HL-60 (cell line): Measurements from ENCODE around the gene RYR2.

ENCODE experiments used
- GABPA ChIP-seq: IDR thresholded peaks from 2 replicates; pipeline ENCODE4 v1.6.1; 2012; ENCODE audit warnings: low read depth
- POLR2AphosphoS5 ChIP-seq: IDR thresholded peaks from 2 replicates; pipeline ENCODE4 v1.6.1; 2012; ENCODE audit warnings: low read depth
- REST ChIP-seq: IDR thresholded peaks from 2 replicates; pipeline ENCODE4 v1.6.1; 2012; ENCODE audit warnings: low read depth; ENCODE audit not compliant: insufficient replicate concordance
- TF ChIP-seq, protein P1 (sequence below): IDR thresholded peaks from one replicate; pipeline ENCODE4 v1.5.1; 2011; ENCODE audit warnings: low read length, control low read depth, inconsistent platforms; ENCODE audit not compliant: insufficient read depth

DNA sequence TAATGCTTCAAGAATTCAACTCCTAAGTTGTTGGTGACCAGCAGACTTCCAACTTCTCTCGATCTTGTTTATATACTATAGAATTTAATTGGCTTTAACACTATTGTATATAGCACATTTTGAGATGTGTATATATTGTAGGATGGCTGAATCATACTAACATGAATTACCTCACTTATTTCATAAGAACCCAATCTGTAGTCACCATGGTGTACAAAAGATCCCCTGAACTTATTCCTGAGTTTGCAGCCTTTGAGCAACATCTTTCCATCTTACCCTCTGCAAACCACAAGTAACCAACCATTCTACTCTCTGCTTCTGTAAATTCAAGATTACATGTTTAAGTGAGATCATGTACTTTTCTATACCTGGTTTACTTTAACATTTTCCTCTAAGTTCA lies 836.4 kb downstream of the RYR2 start:
- TF ChIP-seq, protein P1, sequence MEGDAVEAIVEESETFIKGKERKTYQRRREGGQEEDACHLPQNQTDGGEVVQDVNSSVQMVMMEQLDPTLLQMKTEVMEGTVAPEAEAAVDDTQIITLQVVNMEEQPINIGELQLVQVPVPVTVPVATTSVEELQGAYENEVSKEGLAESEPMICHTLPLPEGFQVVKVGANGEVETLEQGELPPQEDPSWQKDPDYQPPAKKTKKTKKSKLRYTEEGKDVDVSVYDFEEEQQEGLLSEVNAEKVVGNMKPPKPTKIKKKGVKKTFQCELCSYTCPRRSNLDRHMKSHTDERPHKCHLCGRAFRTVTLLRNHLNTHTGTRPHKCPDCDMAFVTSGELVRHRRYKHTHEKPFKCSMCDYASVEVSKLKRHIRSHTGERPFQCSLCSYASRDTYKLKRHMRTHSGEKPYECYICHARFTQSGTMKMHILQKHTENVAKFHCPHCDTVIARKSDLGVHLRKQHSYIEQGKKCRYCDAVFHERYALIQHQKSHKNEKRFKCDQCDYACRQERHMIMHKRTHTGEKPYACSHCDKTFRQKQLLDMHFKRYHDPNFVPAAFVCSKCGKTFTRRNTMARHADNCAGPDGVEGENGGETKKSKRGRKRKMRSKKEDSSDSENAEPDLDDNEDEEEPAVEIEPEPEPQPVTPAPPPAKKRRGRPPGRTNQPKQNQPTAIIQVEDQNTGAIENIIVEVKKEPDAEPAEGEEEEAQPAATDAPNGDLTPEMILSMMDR, result no peak
- TF ChIP-seq GABPA (no peak), REST (no peak), POLR2AphosphoS5 (no peak)
